Measurements from ENCODE around the gene IL19.

DNA sequence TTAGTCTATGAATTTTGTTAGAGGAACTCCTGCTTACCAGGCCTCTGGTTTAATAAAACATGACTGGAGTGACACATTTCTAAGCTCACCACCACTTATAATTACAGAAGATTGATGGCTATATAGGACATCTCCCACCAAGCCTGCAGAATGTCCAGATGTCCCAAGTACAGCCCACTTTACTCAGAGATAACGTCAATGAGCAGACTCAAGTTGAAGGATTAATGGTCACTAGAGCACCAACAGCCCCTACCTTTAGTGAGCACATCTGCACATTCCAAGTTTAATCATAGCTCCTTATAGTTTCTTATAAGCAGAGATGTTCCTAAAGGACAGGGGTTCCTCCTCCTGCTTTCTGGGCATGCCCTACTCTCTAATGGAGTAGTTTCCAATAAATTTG is 57.5 kb downstream of the IL19 start:
- TF ChIP-seq, protein P1, sequence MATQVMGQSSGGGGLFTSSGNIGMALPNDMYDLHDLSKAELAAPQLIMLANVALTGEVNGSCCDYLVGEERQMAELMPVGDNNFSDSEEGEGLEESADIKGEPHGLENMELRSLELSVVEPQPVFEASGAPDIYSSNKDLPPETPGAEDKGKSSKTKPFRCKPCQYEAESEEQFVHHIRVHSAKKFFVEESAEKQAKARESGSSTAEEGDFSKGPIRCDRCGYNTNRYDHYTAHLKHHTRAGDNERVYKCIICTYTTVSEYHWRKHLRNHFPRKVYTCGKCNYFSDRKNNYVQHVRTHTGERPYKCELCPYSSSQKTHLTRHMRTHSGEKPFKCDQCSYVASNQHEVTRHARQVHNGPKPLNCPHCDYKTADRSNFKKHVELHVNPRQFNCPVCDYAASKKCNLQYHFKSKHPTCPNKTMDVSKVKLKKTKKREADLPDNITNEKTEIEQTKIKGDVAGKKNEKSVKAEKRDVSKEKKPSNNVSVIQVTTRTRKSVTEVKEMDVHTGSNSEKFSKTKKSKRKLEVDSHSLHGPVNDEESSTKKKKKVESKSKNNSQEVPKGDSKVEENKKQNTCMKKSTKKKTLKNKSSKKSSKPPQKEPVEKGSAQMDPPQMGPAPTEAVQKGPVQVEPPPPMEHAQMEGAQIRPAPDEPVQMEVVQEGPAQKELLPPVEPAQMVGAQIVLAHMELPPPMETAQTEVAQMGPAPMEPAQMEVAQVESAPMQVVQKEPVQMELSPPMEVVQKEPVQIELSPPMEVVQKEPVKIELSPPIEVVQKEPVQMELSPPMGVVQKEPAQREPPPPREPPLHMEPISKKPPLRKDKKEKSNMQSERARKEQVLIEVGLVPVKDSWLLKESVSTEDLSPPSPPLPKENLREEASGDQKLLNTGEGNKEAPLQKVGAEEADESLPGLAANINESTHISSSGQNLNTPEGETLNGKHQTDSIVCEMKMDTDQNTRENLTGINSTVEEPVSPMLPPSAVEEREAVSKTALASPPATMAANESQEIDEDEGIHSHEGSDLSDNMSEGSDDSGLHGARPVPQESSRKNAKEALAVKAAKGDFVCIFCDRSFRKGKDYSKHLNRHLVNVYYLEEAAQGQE (IDR thresholded peaks at IDR 0.05; ENCODE audit: borderline replicate concordance in 1 of 2, low read depth in 1 of 2, low read length in 2 of 2) = no peak
- no peak for TF ChIP-seq SP1 (IDR thresholded peaks at IDR 0.05)
- no peak for TF ChIP-seq SP1 (CRISPR knock-in tag; IDR thresholded peaks at IDR 0.05)
